Skeletal muscle tissue (tissue), 4 donors: ENCODE measurements around the gene ARID1B. TPM values are rescaled to one million over a fixed set of nuclear protein-coding genes. Genes with fewer than 3 reads are reported as not detected.
A peak's percentile ranks its signal among the peaks of the same experiment; 100 is the strongest.

Experiments used
- H3K27ac ChIP-seq: one replicate; pipeline ENCODE4 v1.7.0; 2013; ENCODE audit warnings: mild to moderate bottlenecking, low read depth, low read length, inconsistent platforms
- H3K27me3 ChIP-seq, 3 donors: one replicate each; pipeline ENCODE4 v1.7.0; 2013; ENCODE audit warnings: low read length in 3 of 3; ENCODE audit not compliant: control insufficient read depth in 3 of 3, insufficient read depth in 3 of 3
- H3K36me3 ChIP-seq, 3 donors: one replicate each; pipeline ENCODE4 v1.7.0; 2013; ENCODE audit warnings: low read length in 3 of 3; ENCODE audit not compliant: control insufficient read depth in 3 of 3, insufficient read depth in 3 of 3
- H3K4me1 ChIP-seq, 3 donors: one replicate each; pipeline ENCODE4 v1.7.0; 2013; ENCODE audit warnings: low read length in 3 of 3, mild to moderate bottlenecking in 3 of 3; ENCODE audit not compliant: control insufficient read depth in 3 of 3, insufficient read depth in 3 of 3
- H3K4me3 ChIP-seq, 3 donors: one replicate each; pipeline ENCODE4 v1.7.0; 2013; ENCODE audit warnings: low read length in 3 of 3
- H3K9ac ChIP-seq, 3 donors: one replicate each; pipeline ENCODE4 v1.7.0; 2013; ENCODE audit warnings: low read length in 3 of 3, mild to moderate bottlenecking in 3 of 3, moderate library complexity in 2 of 3, low read depth in 1 of 3
- H3K9me3 ChIP-seq, 3 donors: one replicate each; pipeline ENCODE4 v1.7.0; 2013; ENCODE audit warnings: low read length in 3 of 3; ENCODE audit not compliant: control insufficient read depth in 3 of 3
- total RNA-seq: library from RNA; depleted of rRNA; stranded (reverse); fragments of >200 nt; gene quantifications from one replicate; pipeline ENCODE4 v1.2.3, GENCODE V29; 2014
- donor health status: Osteomylitis.

ARID1B gene
- total RNA-seq, 1 donor from 2014 or later: 73.6 TPM

- Histone ChIP-seq H3K36me3 (peaks cover 6 to 13% (median 7%) of the 10 kb centered on the region in 3 donors), H3K9ac (no peak overlapping the region), H3K27me3 (no peaks in the 10 kb centered on the region), H3K27ac (no peak overlapping the region), H3K9me3 (no peaks in the 10 kb centered on the region), H3K4me1 (peaks cover 0 to 10% (median 6%) of the 10 kb centered on the region in 3 donors), H3K4me3 (no peak overlapping the region)
Measured at GRCh38 chr6:157158897-157159296, 381.7 kb downstream of the ARID1B start.

- H3K36me3 ChIP-seq: peaks cover 6 to 13% (median 7%) of the 10 kb centered on the region in 3 donors
- peaks cover 0 to 10% (median 6%) of the 10 kb centered on the region in 3 donors for H3K4me1 ChIP-seq
- H3K9ac ChIP-seq: no peak overlapping the region
- no peak overlapping the region for H3K4me3 ChIP-seq
- no peaks in the 10 kb centered on the region for H3K27me3 ChIP-seq
- no peak overlapping the region for H3K27ac ChIP-seq
- H3K9me3 ChIP-seq: no peaks in the 10 kb centered on the region
Measured at GRCh38 chr6:157159348-157159747, 382.2 kb downstream of the ARID1B start.

GRCh38 chr6:157161912-157162311, 384.7 kb downstream of the ARID1B start:
- Histone ChIP-seq H3K9me3 (no peaks in the 10 kb centered on the region), H3K4me3 (no peak overlapping the region)

GRCh38 chr6:157162766-157163433, 385.7 kb downstream of the ARID1B start:
- Histone ChIP-seq H3K9me3 (no peaks in the 10 kb centered on the region), H3K36me3 (peaks cover 3 to 13% (median 3%) of the 10 kb centered on the region in 3 donors), H3K4me1 (peaks cover 0 to 10% (median 6%) of the 10 kb centered on the region in 3 donors), H3K4me3 (no peak overlapping the region), H3K27me3 (no peaks in the 10 kb centered on the region), H3K27ac (no peak overlapping the region), H3K9ac (no peak overlapping the region)

More at GRCh38 chr6:157161912-157162311, 384.7 kb downstream of the ARID1B start:
- Histone ChIP-seq H3K27ac (no peak overlapping the region), H3K27me3 (no peaks in the 10 kb centered on the region), H3K4me1 (peaks cover 0 to 10% (median 6%) of the 10 kb centered on the region in 3 donors), H3K36me3 (peaks cover 1 to 11% (median 2%) of the 10 kb centered on the region in 3 donors), H3K9ac (no peak overlapping the region)

- H3K4me3 ChIP-seq: no peak overlapping the region
- no peak overlapping the region for H3K9ac ChIP-seq
- H3K9me3 ChIP-seq: no peaks in the 10 kb centered on the region
- peaks cover 0 to 6% (median 4%) of the 10 kb centered on the region in 3 donors for H3K4me1 ChIP-seq
- no peaks in the 10 kb centered on the region for H3K27me3 ChIP-seq
- H3K27ac ChIP-seq: no peak overlapping the region
- peaks cover 3 to 18% (median 4%) of the 10 kb centered on the region in 3 donors for H3K36me3 ChIP-seq
Measured at GRCh38 chr6:157163434-157164159, 386.4 kb downstream of the ARID1B start.

- Histone ChIP-seq H3K27ac (no peak overlapping the region), H3K9ac (no peak overlapping the region), H3K4me3 (no peak overlapping the region), H3K36me3 (peaks cover 3 to 18% (median 4%) of the 10 kb centered on the region in 3 donors), H3K27me3 (no peaks in the 10 kb centered on the region), H3K9me3 (no peaks in the 10 kb centered on the region), H3K4me1 (peaks cover 7 to 18% (median 10%) of the 10 kb centered on the region in 3 donors)
Measured at GRCh38 chr6:157164972-157165371, 387.8 kb downstream of the ARID1B start.

GRCh38 chr6:157166784-157167183, 389.6 kb downstream of the ARID1B start:
- Histone ChIP-seq H3K9ac (no peak overlapping the region), H3K27ac (no peak overlapping the region), H3K4me3 (no peak overlapping the region), H3K4me1 (peaks cover 11 to 25% (median 13%) of the 10 kb centered on the region in 3 donors), H3K9me3 (no peaks in the 10 kb centered on the region), H3K27me3 (no peaks in the 10 kb centered on the region), H3K36me3 (peaks cover 3 to 15% (median 4%) of the 10 kb centered on the region in 3 donors)

- peaks cover 3 to 15% (median 4%) of the 10 kb centered on the region in 3 donors for H3K36me3 ChIP-seq
- H3K4me3 ChIP-seq: no peak overlapping the region
- H3K27ac ChIP-seq: no peak overlapping the region
- H3K27me3 ChIP-seq: no peaks in the 10 kb centered on the region
- peaks cover 11 to 23% (median 13%) of the 10 kb centered on the region in 3 donors for H3K4me1 ChIP-seq
- H3K9ac ChIP-seq: no peak overlapping the region
- H3K9me3 ChIP-seq: no peaks in the 10 kb centered on the region
Measured at GRCh38 chr6:157167837-157168236, 390.7 kb downstream of the ARID1B start.

GRCh38 chr6:157168471-157168870, 391.3 kb downstream of the ARID1B start:
- peaks cover 3 to 15% (median 4%) of the 10 kb centered on the region in 3 donors for H3K36me3 ChIP-seq
- no peaks in the 10 kb centered on the region for H3K9me3 ChIP-seq
- H3K27me3 ChIP-seq: no peaks in the 10 kb centered on the region
- no peak overlapping the region for H3K9ac ChIP-seq
- H3K27ac ChIP-seq: no peak overlapping the region
- peaks cover 11 to 23% (median 13%) of the 10 kb centered on the region in 3 donors for H3K4me1 ChIP-seq
- no peak overlapping the region for H3K4me3 ChIP-seq

GRCh38 chr6:157169226-157169625, 392.0 kb downstream of the ARID1B start:
- Histone ChIP-seq H3K27ac (peak overlapping the region; percentile 44), H3K4me3 (no peak overlapping the region)

More at GRCh38 chr6:157169226-157169625, 392.0 kb downstream of the ARID1B start:
- H3K9me3 ChIP-seq: no peaks in the 10 kb centered on the region
- peaks cover 6 to 16% (median 9%) of the 10 kb centered on the region in 3 donors for H3K36me3 ChIP-seq
- no peaks in the 10 kb centered on the region for H3K27me3 ChIP-seq
- peaks cover 11 to 23% (median 13%) of the 10 kb centered on the region in 3 donors for H3K4me1 ChIP-seq
- H3K9ac ChIP-seq: no peak overlapping the region
